Sigmoid colon (tissue), 7 donors: Measurements from ENCODE around the gene ARHGAP1. TPM values are rescaled to one million over a fixed set of nuclear protein-coding genes. Genes with fewer than 3 reads are reported as not detected.

Experiments
- DNase-seq: peaks from one replicate; pipeline ENCODE4 v3.0.0-alpha.2; 2019
- H3K27ac ChIP-seq, 4 donors: fragments of 200-600 bp; sonication (generic); one replicate each; pipeline ENCODE4 v1.5.1; 2016 to 2019; ENCODE audit warnings: mild to moderate bottlenecking in 1 of 4
- H3K27me3 ChIP-seq, 3 donors: fragments of 200-600 bp; sonication (generic); one replicate each; pipeline ENCODE4 v1.5.1; 2019; ENCODE audit warnings: mild to moderate bottlenecking in 1 of 3
- H3K36me3 ChIP-seq, 4 donors: fragments of 200-600 bp; sonication (generic); one replicate each; pipeline ENCODE4 v1.5.1; 2016 to 2019
- H3K4me1 ChIP-seq, 4 donors: fragments of 200-600 bp; sonication (generic); one replicate each; pipeline ENCODE4 v1.5.1; 2017 to 2019
- H3K4me3 ChIP-seq, 4 donors: fragments of 200-600 bp; sonication (generic); one replicate each; pipeline ENCODE4 v1.5.1; 2017 to 2019; ENCODE audit warnings: mild to moderate bottlenecking in 2 of 4, moderate library complexity in 1 of 4
- H3K9me3 ChIP-seq, 4 donors: fragments of 200-600 bp in 3 of 4; sonication (generic) in 3 of 4; one replicate each; pipeline versions ENCODE4 v1.5.1 to v1.6.1; 2013 to 2019
- EP300 ChIP-seq, 4 donors: sonication (generic); formaldehyde crosslinking; IDR thresholded peaks; one replicate each; pipeline ENCODE4 v1.6.1; 2017; ENCODE audit warnings: antibody characterized with exemption in 4 of 4
- POLR2A ChIP-seq, 2 donors: fragments of 450-650 bp; IDR thresholded peaks; one replicate each; pipeline ENCODE4 v1.6.1; 2016; ENCODE audit warnings: antibody characterized with exemption in 2 of 2, mild to moderate bottlenecking in 2 of 2, moderate library complexity in 2 of 2
- POLR2AphosphoS5 ChIP-seq, 4 donors: sonication (generic); formaldehyde crosslinking; IDR thresholded peaks; one replicate each; pipeline ENCODE4 v1.6.1; 2017; ENCODE audit warnings: antibody characterized with exemption in 4 of 4
- WGBS, 2 donors: extraction: QIAGEN DNeasy Blood & Tissue Kit; methylation state at CpG; one replicate each; pipeline ENCODE4 v1.1.7; 2013; 5-methylcytosine and 5-hydroxymethylcytosine counted together
- intact Hi-C: fragments of 100-400 bp; cut with DNase I; formaldehyde crosslinking; loops from one replicate; pipeline ENCODE4 v1.15.1; 2023
- polyA plus RNA-seq, 3 donors: library from polyadenylated mRNA; stranded (reverse); fragments of 200-250 nt; gene quantifications; one replicate each; pipeline ENCODE4 v1.2.3, GENCODE V29; 2013
- total RNA-seq, 4 donors: library from RNA; depleted of rRNA; stranded (reverse); fragments of >200 nt; gene quantifications; one replicate each; pipeline ENCODE4 v1.1.0, GENCODE V29; 2016
- TF ChIP-seq, protein P1 (sequence below), 4 experiments: fragments of 450-650 bp in 3 of 4; fragments of 200-600 bp in 1 of 4; IDR thresholded peaks; one replicate each; pipeline ENCODE4 v1.5.1; 2016 to 2019; ENCODE audit warnings: antibody characterized with exemption in 4 of 4, mild to moderate bottlenecking in 3 of 4, moderate library complexity in 2 of 4
- donor health status: healthy with polysubstance abuse.
- donor health status: Bipolar disorder and iron deficiency.
- donor health status: healthy.

The ARHGAP1 gene
- total and polyA plus RNA-seq, 7 donors: 25.0 to 78.2 (median 41.2) TPM

GRCh38 chr11:46640036-46640788 lies 60.2 kb downstream of the ARHGAP1 start:
- H3K36me3 ChIP-seq: peaks cover 0 to 19% (median 0%) of the 10 kb centered on the region in 4 donors
- intact Hi-C loops: no loop called here

DNA sequence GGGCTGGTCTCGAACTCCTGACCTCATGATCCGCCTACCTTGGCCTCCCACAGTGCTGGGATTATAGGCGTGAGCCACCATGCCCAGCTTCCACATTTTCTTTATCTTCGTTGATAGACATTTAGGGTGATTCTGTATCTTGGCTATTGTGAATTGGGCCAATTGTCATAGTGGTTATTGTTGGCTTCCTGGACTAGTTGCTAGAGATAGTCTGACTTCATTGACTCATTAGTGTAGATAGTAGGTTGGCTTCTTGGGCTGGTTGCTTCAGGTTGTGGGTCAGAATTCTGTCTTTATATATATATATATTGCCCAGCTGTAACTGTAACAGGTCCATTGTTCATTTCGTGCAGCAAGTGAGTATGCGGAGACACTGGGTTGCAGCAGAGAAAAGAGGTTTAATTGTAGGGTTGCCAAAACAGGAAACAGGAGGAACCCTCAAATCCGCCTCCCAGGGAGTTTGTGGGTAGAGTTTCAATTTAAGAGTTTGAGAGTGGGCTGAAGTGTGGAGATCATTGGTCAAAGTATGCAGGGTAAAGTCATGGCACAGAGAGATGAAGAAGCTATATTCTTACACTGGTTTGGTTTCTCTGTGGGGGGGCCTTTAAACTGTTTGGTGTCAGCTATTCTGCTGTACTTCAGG lies 61.1 kb downstream of the ARHGAP1 start:
- Histone ChIP-seq H3K27ac (no peak overlapping the region), H3K27me3 (no peaks in the 10 kb centered on the region), H3K4me3 (no peak overlapping the region), H3K4me1 (no peaks in the 10 kb centered on the region), H3K9me3 (no peaks in the 10 kb centered on the region), H3K36me3 (peaks cover 0 to 10% (median 0%) of the 10 kb centered on the region in 4 donors)
- intact Hi-C loops: no loop called here
- 95 to 96% methylated on average over 7 of the region's 7 CpGs for WGBS, 2 donors
- TF ChIP-seq EP300 (IDR thresholded peaks at IDR 0.05): no peak
- TF ChIP-seq POLR2A (IDR thresholded peaks at IDR 0.05): no peak
- no peak for TF ChIP-seq POLR2AphosphoS5 (IDR thresholded peaks at IDR 0.05)
- TF ChIP-seq, protein P1, sequence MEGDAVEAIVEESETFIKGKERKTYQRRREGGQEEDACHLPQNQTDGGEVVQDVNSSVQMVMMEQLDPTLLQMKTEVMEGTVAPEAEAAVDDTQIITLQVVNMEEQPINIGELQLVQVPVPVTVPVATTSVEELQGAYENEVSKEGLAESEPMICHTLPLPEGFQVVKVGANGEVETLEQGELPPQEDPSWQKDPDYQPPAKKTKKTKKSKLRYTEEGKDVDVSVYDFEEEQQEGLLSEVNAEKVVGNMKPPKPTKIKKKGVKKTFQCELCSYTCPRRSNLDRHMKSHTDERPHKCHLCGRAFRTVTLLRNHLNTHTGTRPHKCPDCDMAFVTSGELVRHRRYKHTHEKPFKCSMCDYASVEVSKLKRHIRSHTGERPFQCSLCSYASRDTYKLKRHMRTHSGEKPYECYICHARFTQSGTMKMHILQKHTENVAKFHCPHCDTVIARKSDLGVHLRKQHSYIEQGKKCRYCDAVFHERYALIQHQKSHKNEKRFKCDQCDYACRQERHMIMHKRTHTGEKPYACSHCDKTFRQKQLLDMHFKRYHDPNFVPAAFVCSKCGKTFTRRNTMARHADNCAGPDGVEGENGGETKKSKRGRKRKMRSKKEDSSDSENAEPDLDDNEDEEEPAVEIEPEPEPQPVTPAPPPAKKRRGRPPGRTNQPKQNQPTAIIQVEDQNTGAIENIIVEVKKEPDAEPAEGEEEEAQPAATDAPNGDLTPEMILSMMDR (IDR thresholded peaks at IDR 0.05): no peak
- no peak for DNase-seq

More at GRCh38 chr11:46640036-46640788, 60.2 kb downstream of the ARHGAP1 start:
- Histone ChIP-seq H3K9me3 (no peaks in the 10 kb centered on the region), H3K4me1 (no peaks in the 10 kb centered on the region), H3K27me3 (no peaks in the 10 kb centered on the region), H3K4me3 (no peak overlapping the region), H3K27ac (no peak overlapping the region)
- 87 to 93% methylated on average over 6 of the region's 6 CpGs for WGBS, 2 donors
- no peak for TF ChIP-seq EP300 (IDR thresholded peaks at IDR 0.05)
- TF ChIP-seq, protein P1 (IDR thresholded peaks at IDR 0.05): no peak
- no peak for TF ChIP-seq POLR2AphosphoS5 (IDR thresholded peaks at IDR 0.05)
- TF ChIP-seq POLR2A (IDR thresholded peaks at IDR 0.05): no peak
- no peak for DNase-seq

GRCh38 chr11:46637546-46637945 lies 62.9 kb downstream of the ARHGAP1 start:
- intact Hi-C loops: no loop called here
- H3K4me1 ChIP-seq: no peaks in the 10 kb centered on the region
- TF ChIP-seq POLR2A (IDR thresholded peaks at IDR 0.05): no peak
- TF ChIP-seq, protein P1 (IDR thresholded peaks at IDR 0.05): no peak
- no peak for TF ChIP-seq EP300 (IDR thresholded peaks at IDR 0.05)
- TF ChIP-seq POLR2AphosphoS5 (IDR thresholded peaks at IDR 0.05): no peak
- peaks cover 0 to 7% (median 0%) of the 10 kb centered on the region in 4 donors for H3K36me3 ChIP-seq
- no peak overlapping the region for H3K27ac ChIP-seq
- no peak for DNase-seq
- no peaks in the 10 kb centered on the region for H3K9me3 ChIP-seq
- no peaks in the 10 kb centered on the region for H3K27me3 ChIP-seq
- WGBS, 2 donors: 96 to 98% methylated on average over 5 of the region's 5 CpGs
- no peak overlapping the region for H3K4me3 ChIP-seq

DNA sequence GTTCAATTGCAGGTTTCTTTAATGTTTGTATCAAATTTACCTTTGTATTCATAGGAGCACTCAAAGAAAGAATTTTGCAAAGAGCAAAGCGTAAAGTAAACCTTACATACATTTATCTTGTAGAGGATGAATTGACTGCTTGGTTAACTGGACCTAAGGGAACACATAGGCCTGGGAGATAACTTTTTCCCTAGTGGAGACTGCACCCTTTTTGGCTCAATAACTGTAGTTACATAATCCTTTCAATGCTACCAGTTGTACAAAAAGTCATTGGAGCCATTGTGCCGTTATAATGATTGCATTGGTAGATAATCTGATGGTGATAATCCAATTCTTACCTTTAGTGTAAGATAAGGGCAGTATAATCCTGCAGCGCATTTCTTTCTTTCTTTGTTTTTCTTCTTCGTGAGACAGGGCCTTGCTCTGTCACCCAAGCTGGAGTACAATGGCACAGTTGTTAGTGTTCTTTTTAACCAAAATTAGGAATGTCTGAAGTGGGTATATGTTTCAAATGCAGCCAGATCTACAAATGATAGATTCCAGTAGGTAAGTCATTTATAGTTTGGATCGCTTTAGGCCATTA lies 64.8 kb downstream of the ARHGAP1 start:
- no peaks in the 10 kb centered on the region for H3K9me3 ChIP-seq
- no peak overlapping the region for H3K4me3 ChIP-seq
- no peak for DNase-seq
- H3K27ac ChIP-seq: no peak overlapping the region
- no peaks in the 10 kb centered on the region for H3K27me3 ChIP-seq
- intact Hi-C loops: no loop called here
- H3K4me1 ChIP-seq: no peaks in the 10 kb centered on the region
- peaks cover 0 to 25% (median 0%) of the 10 kb centered on the region in 4 donors for H3K36me3 ChIP-seq
- TF ChIP-seq EP300 (IDR thresholded peaks at IDR 0.05) (no peak), POLR2A (IDR thresholded peaks at IDR 0.05) (no peak), POLR2AphosphoS5 (IDR thresholded peaks at IDR 0.05) (no peak)
- TF ChIP-seq, protein P1 (IDR thresholded peaks at IDR 0.05): no peak
- 81 to 96% methylated on average over 5 of the region's 5 CpGs for WGBS, 2 donors
